HG03095 (cell line): ENCODE data around the gene RACK1.

Experiments used
- ATAC-seq: cut with Tn5 transposase; IDR thresholded peaks from one replicate; pipeline ENCODE4 v1.9.1; 2021; ENCODE audit warnings: moderate library complexity; ENCODE audit not compliant: unreplicated experiment

Gene RACK1

GRCh38 chr5:181259974-181260719 is 16.4 kb upstream of the RACK1 start:
- ATAC-seq = no peak

- no peak for ATAC-seq
These were observed 15.6 kb upstream of the RACK1 start for GRCh38 chr5:181259283-181259682.

GRCh38 chr5:181258576-181258975 is 14.9 kb upstream of the RACK1 start:
- ATAC-seq = no peak

GRCh38 chr5:181255836-181256578 is 12.3 kb upstream of the RACK1 start:
- no peak for ATAC-seq

- no peak for ATAC-seq
These were observed 11.6 kb upstream of the RACK1 start for GRCh38 chr5:181255276-181255675.

GRCh38 chr5:181248277-181248676 is 4.6 kb upstream of the RACK1 start:
- no peak for ATAC-seq

GRCh38 chr5:181246276-181247049 is 2.8 kb upstream of the RACK1 start:
- ATAC-seq = peak; percentile 40

- ATAC-seq = peak; percentile 4
These were observed 1.9 kb upstream of the RACK1 start for GRCh38 chr5:181245427-181246275.

GRCh38 chr5:181243018-181243563 is 615 bp downstream of the RACK1 start:
- no peak for ATAC-seq

- no peak for ATAC-seq
These were observed 1.7 kb downstream of the RACK1 start for GRCh38 chr5:181242031-181242451.

GRCh38 chr5:181241393-181241975 is 2.2 kb downstream of the RACK1 start:
- ATAC-seq = no peak

- no peak for ATAC-seq
These were observed 4.5 kb downstream of the RACK1 start for GRCh38 chr5:181239062-181239663.

GRCh38 chr5:181237729-181238385 is 5.8 kb downstream of the RACK1 start:
- ATAC-seq = no peak

- ATAC-seq = no peak
These were observed 6.6 kb downstream of the RACK1 start for GRCh38 chr5:181236954-181237641.

GRCh38 chr5:181236471-181236870 is 7.2 kb downstream of the RACK1 start:
- no peak for ATAC-seq

GRCh38 chr5:181235689-181236366 is 7.9 kb downstream of the RACK1 start:
- no peak for ATAC-seq

GRCh38 chr5:181235323-181235688 is 8.4 kb downstream of the RACK1 start:
- ATAC-seq = no peak
